ENCODE measurements around the gene TLE7. TPM values are rescaled to one million over a fixed set of nuclear protein-coding genes. Genes with fewer than 3 reads are reported as not detected.
A peak's percentile ranks its signal among the peaks of the same experiment; 100 is the strongest.

TLE7 gene
- total RNA-seq, 1 experiment from 2014 or later: not detected

GRCh38 chr16:71389330-71389729 is 52.5 kb downstream of the TLE7 start:
- Histone ChIP-seq H2BK120ac (ENCODE audit: low read depth, low read length, poor library complexity, severe bottlenecking) (no peak overlapping the region), H3K79me2 (ENCODE audit: insufficient read depth, low read length) (no peaks in the 10 kb centered on the region), H2BK20ac (ENCODE audit: low read depth, low read length, poor library complexity, severe bottlenecking) (no peak overlapping the region), H3K9me3 (ENCODE audit: control insufficient read depth, low read depth, low read length) (no peaks in the 10 kb centered on the region), H3K27ac (ENCODE audit: insufficient read length, low read depth, low read length) (no peak overlapping the region), H3K23ac (ENCODE audit: insufficient read length, low read depth, low read length) (no peak overlapping the region), H4K8ac (replicated peaks; ENCODE audit: insufficient read length, low read depth, low read length) (no peak overlapping the region), H3K18ac (ENCODE audit: insufficient read length, low read depth, low read length) (no peak overlapping the region), H4K20me1 (ENCODE audit: control insufficient read depth, insufficient read depth, insufficient read length) (no peaks in the 10 kb centered on the region), H2AK5ac (ENCODE audit: insufficient read length, low read length) (no peak overlapping the region), H3K79me1 (ENCODE audit: insufficient read depth, low read depth, low read length, poor library complexity, severe bottlenecking) (no peaks in the 10 kb centered on the region), H3K4ac (ENCODE audit: low read depth, low read length) (no peak overlapping the region), H3K27me3 (ENCODE audit: insufficient read depth, low read length) (no peaks in the 10 kb centered on the region), H2BK15ac (ENCODE audit: low read depth, low read length) (no peak overlapping the region), H3K9ac (ENCODE audit: extremely low read depth, insufficient read length, low read length) (no peak overlapping the region), H3K4me2 (ENCODE audit: insufficient read depth, insufficient read length, low read length) (no peak overlapping the region), H3K4me1 (ENCODE audit: insufficient read depth, low read length) (peaks cover 11% of the 10 kb centered on the region), H4K91ac (ENCODE audit: insufficient read length, low read depth, low read length) (no peak overlapping the region), H4K5ac (ENCODE audit: insufficient read length, low read depth, low read length) (no peak overlapping the region), H2BK5ac (ENCODE audit: insufficient read length, low read length) (no peak overlapping the region), H3K56ac (ENCODE audit: insufficient read length, low read depth, low read length) (no peak overlapping the region), H2BK12ac (ENCODE audit: insufficient read length, low read depth, low read length) (no peak overlapping the region), H3T11ph (ENCODE audit: low read length) (no peak overlapping the region), H3K14ac (ENCODE audit: insufficient read depth, low read length) (no peak overlapping the region), H2AFZ (ENCODE audit: low read length) (no peak overlapping the region), H3K23me2 (ENCODE audit: insufficient read length, low read depth, low read length, poor library complexity, severe bottlenecking) (no peaks in the 10 kb centered on the region)
- DNase-seq: no peak
- Mint-ChIP-seq H3K4me3 (peak overlapping the region in 1 of 2 experiments; percentile 31; a peak in 1 of 5 replicates), H3K27me3 (ENCODE audit: low read depth) (peaks cover 2% of the 10 kb centered on the region; the same call in 1 of the 2 replicates), H3K27ac (0 out of 7 replicates have a peak overlapping the region, but pooled peaks of 1 of the 3 experiments have one; percentile 77), H3K9me3 (no peaks in the 10 kb centered on the region), H3K36me3 (ENCODE audit: insufficient read depth in 1 of 3, low read depth in 3 of 3) (no peaks in the 10 kb centered on the region), H3K4me1 (peaks cover 46 to 53% of the 10 kb centered on the region in 2 experiments)
- WGBS (ENCODE audit: extremely low coverage, insufficient read length, low lambda C conversion rate): no CpG with 5 or more reads among the region's 7 CpGs
- TF ChIP-seq CTCF (conservative IDR thresholded peaks at IDR 0.05): no peak
